ENCODE results near the gene MLF2.

DNA sequence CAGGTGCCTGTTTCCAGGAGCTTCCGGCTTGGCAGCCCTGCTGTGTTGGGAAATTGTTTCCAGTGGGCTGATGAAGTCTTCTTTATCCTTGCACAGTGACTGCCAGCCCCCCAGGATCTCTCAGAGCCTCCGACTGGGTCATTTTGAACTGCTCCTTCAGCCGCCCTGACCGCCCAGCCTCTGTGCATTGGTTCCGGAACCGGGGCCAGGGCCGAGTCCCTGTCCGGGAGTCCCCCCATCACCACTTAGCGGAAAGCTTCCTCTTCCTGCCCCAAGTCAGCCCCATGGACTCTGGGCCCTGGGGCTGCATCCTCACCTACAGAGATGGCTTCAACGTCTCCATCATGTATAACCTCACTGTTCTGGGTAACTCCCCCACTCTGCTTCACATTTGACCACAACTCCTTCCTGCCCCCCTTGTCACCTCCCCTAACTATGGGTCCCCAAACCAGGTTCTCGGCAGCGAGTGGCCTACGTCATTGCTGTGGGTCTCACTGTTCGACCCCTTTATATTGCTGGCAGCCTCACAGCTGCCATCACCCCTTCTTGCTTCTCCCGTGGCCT, 21.6 kb upstream of the MLF2 start:
- TF ChIP-seq, protein P1, sequence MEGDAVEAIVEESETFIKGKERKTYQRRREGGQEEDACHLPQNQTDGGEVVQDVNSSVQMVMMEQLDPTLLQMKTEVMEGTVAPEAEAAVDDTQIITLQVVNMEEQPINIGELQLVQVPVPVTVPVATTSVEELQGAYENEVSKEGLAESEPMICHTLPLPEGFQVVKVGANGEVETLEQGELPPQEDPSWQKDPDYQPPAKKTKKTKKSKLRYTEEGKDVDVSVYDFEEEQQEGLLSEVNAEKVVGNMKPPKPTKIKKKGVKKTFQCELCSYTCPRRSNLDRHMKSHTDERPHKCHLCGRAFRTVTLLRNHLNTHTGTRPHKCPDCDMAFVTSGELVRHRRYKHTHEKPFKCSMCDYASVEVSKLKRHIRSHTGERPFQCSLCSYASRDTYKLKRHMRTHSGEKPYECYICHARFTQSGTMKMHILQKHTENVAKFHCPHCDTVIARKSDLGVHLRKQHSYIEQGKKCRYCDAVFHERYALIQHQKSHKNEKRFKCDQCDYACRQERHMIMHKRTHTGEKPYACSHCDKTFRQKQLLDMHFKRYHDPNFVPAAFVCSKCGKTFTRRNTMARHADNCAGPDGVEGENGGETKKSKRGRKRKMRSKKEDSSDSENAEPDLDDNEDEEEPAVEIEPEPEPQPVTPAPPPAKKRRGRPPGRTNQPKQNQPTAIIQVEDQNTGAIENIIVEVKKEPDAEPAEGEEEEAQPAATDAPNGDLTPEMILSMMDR (IDR thresholded peaks at IDR 0.05) = no peak
- TF ChIP-seq POLR2A (IDR thresholded peaks at IDR 0.05) = no peak
